Cardiac muscle cell (in vitro differentiated cells and primary cell): ENCODE data around the gene SNAP47. TPM values are rescaled to one million over a fixed set of nuclear protein-coding genes. Genes with fewer than 3 reads are reported as not detected.

ENCODE experiments used
- DNase-seq, 2 donors: peaks; one replicate each; pipeline versions ENCODE4 v3.0.0 to v3.0.0-alpha.2; 2010 to 2017; ENCODE audit warnings: low read depth in 1 of 2, low spot score in 1 of 2
- H3K27ac ChIP-seq: fragments of 200-600 bp; sonication (generic); 2 replicates; pipeline ENCODE4 v1.5.1; 2016
- H3K27me3 ChIP-seq: fragments of 200-600 bp; sonication (generic); 2 replicates; pipeline ENCODE4 v1.6.0; 2016; ENCODE audit warnings: control low read depth
- H3K36me3 ChIP-seq: fragments of 200-600 bp; sonication (generic); 2 replicates; pipeline ENCODE4 v1.5.1; 2016; ENCODE audit warnings: control low read depth
- H3K4me1 ChIP-seq: fragments of 200-600 bp; sonication (generic); 2 replicates; pipeline ENCODE4 v1.8.1; 2017; ENCODE audit warnings: low read depth, mild to moderate bottlenecking, mixed run types
- H3K4me3 ChIP-seq: fragments of 200-600 bp; sonication (generic); 2 replicates; pipeline ENCODE4 v1.5.1; 2016; ENCODE audit warnings: mild to moderate bottlenecking
- H3K9me3 ChIP-seq: fragments of 200-600 bp; sonication (generic); 2 replicates; pipeline ENCODE4 v1.5.1; 2017; ENCODE audit warnings: low read depth, mild to moderate bottlenecking, control low read depth
- CTCF ChIP-seq: IDR thresholded peaks from 2 replicates; pipeline ENCODE4 v1.5.1; 2012; ENCODE audit warnings: low read depth, mild to moderate bottlenecking, low read length
- polyA plus RNA-seq: library from polyadenylated mRNA; unstranded; fragments of >200 nt; fragmentation: Nextera tagmentation; extraction: Ambion mirVana; gene quantifications from 2 replicates; pipeline ENCODE4 v1.2.1, GENCODE V29; 2016
- total RNA-seq: library from RNA; depleted of rRNA; stranded (reverse); fragments of >200 nt; gene quantifications from 2 replicates; pipeline ENCODE4 v1.2.3, GENCODE V29; 2016

The SNAP47 gene
- total and polyA plus RNA-seq, 2 experiments from 2014 or later = 43.7 to 57.4 TPM

GRCh38 chr1:227763246-227764018, 28.2 kb downstream of the SNAP47 start:
- Histone ChIP-seq H3K4me3 (no peak overlapping the region), H3K27ac (no peak overlapping the region), H3K4me1 (peaks cover 9% of the 10 kb centered on the region), H3K9me3 (no peaks in the 10 kb centered on the region), H3K27me3 (no peaks in the 10 kb centered on the region), H3K36me3 (peaks cover 28% of the 10 kb centered on the region)
- no peak for DNase-seq
- no peak for TF ChIP-seq CTCF

GRCh38 chr1:227764019-227764391, 28.8 kb downstream of the SNAP47 start:
- Histone ChIP-seq H3K9me3 (no peaks in the 10 kb centered on the region), H3K27me3 (no peaks in the 10 kb centered on the region), H3K4me1 (peaks cover 5% of the 10 kb centered on the region), H3K36me3 (peaks cover 30% of the 10 kb centered on the region), H3K4me3 (no peak overlapping the region), H3K27ac (no peak overlapping the region)
- TF ChIP-seq CTCF = no peak
- no peak for DNase-seq

DNA sequence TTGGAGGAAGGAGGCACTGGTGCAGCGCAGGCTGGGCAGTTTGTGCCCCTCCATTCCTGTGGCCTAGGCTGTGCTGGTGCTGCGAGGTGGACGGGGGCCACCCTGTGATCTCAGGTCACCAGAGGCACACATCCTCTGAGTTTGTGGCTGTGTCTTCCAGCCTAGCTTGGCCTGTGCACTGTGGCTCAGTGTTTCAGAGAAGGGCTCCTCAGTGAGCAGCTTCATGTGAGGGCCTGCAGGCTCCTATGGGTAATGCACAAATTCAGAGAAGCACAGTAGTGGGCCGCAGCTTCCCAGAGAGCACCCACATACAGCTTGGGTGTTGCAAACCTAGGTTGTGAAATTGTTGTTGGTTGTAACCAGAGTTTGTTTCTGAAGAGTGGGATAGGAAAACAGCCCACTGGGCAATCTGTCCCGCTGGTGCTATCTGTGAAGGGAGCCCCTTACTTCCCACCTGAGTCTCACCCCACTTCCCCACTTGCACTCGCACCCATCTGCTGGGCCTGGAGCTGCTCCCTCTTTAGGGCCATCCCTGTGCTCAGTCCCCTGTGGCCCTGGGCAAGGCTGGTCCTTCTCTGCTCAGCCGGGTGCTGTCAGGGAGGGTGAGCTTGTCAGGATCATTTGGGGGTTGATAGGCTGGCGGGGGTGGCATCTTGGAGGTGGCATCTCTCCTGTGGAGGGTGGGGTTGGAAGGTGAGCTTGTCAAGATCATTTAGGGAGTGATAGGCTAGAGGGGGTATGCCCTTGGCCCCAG, 30.2 kb downstream of the SNAP47 start:
- Histone ChIP-seq H3K27me3 (no peaks in the 10 kb centered on the region), H3K4me3 (no peak overlapping the region), H3K4me1 (peaks cover 5% of the 10 kb centered on the region), H3K27ac (no peak overlapping the region), H3K9me3 (no peaks in the 10 kb centered on the region), H3K36me3 (peaks cover 17% of the 10 kb centered on the region)
- TF ChIP-seq CTCF = no peak
- no peak for DNase-seq

- no peak for TF ChIP-seq CTCF
- no peaks in the 10 kb centered on the region for H3K27me3 ChIP-seq
- H3K4me3 ChIP-seq = no peak overlapping the region
- no peak for DNase-seq
- H3K36me3 ChIP-seq = peaks cover 17% of the 10 kb centered on the region
- H3K9me3 ChIP-seq = no peaks in the 10 kb centered on the region
- peaks cover 5% of the 10 kb centered on the region for H3K4me1 ChIP-seq
- H3K27ac ChIP-seq = no peak overlapping the region
Measured at GRCh38 chr1:227766015-227766634, 30.9 kb downstream of the SNAP47 start.

GRCh38 chr1:227766653-227767277, 31.5 kb downstream of the SNAP47 start:
- no peak for TF ChIP-seq CTCF
- Histone ChIP-seq H3K27me3 (no peaks in the 10 kb centered on the region), H3K36me3 (peaks cover 17% of the 10 kb centered on the region), H3K9me3 (no peaks in the 10 kb centered on the region), H3K4me1 (peaks cover 5% of the 10 kb centered on the region), H3K4me3 (no peak overlapping the region), H3K27ac (no peak overlapping the region)
- no peak for DNase-seq
